Measurements from ENCODE around the gene SEC23A.
"Not testable (repeated sequence)": the region's sequence is repeated elsewhere in the genome, so short reads cannot be mapped to it uniquely, and the experiment has no call there.

SEC23A gene

DNA sequence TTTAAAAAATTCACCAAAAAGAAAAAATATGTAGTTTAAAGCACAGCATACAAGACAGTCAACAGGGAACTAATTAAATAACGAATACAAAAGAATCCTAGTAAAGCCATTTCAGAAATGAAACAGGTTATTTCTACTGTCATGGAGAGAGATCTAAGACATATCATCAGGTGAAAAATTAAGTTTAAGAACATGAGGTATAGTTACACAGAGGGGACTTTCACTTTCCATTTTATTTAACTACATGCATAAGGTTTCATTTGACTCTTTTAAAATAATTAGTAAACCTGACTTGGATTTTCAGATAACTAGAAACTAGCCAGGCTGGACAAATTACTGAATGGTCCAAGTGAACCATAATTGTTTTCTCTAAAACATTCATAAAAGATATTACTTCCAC, 11.3 kb downstream of the SEC23A start:
- no peak for DNase-seq (ENCODE audit: low read depth in 2 of 2)

DNA sequence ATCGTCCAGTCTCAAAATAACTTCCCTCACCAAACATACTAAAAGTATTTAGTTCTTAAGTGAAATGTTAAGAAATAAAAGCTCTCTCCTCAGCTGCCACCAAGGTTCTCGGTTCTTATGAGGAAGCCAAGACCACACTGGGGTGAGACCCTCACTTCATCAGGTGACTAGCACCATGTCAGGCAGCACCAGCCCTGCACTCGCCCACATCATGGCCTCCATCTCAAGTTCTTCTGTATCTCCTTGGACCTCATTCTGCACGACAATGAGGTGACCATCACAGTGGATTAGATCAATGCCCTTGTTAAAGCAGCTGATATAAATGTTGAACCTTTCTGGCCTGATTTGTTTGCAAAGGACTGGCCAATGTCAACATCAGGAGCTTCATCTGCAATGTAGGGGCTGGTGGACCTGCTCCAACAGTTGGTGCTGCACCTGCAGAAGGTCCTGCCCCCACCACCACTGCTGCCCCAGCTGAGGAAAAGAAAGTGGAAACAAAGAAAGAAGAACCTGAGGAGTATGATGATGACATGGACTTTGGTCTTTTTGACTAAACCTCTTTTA, 12.4 kb downstream of the SEC23A start:
- no peak for DNase-seq (ENCODE audit: low read depth in 2 of 2)

DNA sequence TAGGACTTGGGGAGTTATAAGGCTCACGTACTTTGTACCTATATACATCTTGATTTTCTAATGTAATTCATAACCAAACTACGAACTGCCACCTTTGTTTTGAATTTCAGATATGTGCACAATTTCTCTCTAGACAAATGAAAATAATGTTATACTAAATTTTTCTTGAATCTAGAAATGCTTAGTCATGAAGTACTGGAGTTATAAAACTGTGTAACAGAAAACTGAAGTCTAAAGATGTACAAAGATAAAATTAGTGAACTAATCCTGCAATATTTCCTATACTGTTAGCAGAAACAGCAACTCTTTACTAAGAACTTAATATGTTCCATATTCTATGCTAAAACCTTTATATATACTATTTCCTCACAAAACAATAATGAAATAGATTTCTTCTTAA, 15.5 kb downstream of the SEC23A start:
- DNase-seq (ENCODE audit: low read depth in 2 of 2) = no peak

DNA sequence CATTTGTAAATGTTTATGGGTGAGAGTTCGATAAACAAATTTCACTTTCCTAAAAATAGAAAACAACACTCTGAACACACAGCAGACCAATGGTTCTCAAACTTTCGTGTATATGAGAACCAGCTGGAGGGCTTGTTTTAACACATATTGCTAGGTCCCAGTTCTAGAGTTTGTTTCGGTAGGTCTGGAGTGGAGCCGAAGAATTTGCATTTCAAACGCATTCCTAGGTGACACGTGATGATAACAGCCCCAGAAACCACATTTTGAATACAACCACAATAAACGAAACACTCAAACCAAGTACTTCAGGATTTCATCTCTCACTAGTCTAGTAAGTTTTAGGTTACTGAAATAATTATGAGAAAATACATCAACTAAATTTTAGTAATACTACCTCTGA, 17.1 kb downstream of the SEC23A start:
- no peak for DNase-seq (ENCODE audit: low read depth in 2 of 2)

DNA sequence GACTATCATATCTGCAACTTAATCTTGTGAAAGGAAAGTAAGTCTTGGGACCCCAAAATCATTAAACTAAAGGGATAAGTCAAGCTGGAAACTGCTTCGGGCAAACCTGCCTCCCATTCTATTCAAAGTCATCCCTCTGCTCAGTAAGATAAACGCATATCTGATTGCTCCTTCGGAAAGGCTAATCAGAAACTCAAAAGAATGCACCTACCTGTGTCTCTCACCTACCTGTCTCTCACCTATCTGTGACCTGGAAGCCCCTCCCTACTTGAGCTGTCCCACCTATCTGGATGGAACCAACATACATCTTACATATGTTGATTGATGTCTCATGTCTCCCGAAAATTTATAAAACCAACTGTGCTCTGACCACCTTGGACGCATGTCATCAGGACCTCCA, 19.9 kb downstream of the SEC23A start:
- no peak for DNase-seq (ENCODE audit: low read depth in 2 of 2)

DNA sequence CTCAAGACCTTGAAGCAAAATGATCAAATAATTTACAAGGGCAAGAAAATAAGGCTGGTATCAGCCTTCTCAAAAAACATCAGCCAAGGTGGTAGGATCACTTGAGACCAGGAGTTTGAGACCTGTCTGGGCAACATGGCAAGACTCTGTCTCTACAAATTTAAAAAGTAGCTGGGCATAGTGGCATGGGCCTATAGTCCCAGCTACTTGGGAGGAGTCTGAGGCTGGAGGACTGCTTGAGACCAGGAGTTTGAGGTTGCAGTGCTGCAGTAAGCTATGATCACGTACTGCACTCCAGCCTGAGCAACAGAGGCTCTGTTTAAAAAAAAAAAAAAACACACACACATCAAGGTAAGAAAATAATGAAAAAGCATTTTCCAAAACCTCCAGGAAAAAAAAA, 22.1 kb downstream of the SEC23A start:
- DNase-seq (ENCODE audit: low read depth in 2 of 2) = no peak

DNA sequence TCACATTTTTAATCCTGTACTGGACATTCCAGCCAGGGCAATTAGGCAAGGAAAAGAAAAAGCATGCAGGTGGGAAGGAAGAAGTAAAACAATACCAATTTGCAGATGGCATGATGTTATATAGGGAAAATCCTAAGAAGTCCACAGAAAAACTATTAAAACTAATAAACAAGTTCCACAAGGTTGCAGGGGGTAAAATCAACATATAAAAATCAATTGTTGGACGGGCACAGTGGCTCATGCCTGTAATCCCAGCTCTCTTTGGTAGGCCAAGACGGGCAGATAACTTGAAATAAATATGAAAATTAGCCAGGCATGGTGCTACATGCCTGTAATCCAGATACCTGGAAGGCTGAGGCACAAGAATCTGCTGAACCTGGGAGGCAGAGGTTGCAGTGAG, 31.9 kb downstream of the SEC23A start:
- no peak for DNase-seq (ENCODE audit: low read depth in 2 of 2)

DNA sequence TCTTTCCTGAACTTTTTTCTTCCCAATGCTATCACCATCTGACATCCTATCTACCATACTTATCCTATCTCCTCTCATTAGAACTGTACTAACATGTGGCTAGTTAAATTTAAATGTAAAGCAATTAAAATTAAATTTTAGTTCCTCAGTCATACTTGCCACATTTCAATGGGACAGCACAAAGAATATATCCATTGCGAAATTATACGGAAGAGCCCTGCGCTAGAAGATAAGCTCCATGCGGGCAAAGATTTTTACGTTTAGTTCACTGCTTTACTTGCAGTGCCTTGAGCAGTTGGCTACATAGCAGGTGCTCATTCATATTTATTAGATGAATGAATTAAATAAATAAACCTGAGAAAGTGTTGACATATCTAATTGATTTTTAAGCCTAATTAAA, 33.1 kb downstream of the SEC23A start:
- no peak for DNase-seq (ENCODE audit: low read depth in 2 of 2)

DNA sequence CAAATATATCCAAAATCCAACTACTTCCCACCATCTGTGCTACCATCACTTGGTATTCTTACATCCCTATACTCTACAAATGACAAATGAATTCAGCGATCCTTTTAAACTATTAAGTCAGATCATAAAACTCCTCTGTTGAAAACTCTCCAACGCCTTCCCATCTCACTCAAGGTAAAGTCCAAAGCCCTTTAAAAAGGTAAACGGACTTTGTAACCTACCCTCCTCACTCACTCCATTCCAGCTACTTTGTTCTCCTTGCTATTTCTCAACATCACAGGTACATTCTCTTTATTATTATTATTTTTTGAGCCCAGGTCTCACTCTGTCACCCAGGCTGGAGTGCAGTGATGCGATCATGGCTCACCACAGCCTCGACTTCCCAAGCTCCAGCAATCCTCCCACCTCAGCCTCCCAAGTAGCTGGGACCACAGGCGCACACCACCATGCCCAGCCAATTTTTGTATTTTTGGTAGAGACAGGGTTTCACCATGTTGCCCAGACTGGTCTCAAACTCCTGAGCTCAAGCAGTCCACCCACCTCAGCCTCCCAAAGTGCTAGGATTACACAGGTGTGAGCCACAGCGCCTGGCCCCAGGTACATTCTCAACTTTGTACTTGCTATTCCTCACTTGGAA, 33.7 kb downstream of the SEC23A start:
- not testable (repeated sequence) for DNase-seq (ENCODE audit: low read depth in 2 of 2)

DNA sequence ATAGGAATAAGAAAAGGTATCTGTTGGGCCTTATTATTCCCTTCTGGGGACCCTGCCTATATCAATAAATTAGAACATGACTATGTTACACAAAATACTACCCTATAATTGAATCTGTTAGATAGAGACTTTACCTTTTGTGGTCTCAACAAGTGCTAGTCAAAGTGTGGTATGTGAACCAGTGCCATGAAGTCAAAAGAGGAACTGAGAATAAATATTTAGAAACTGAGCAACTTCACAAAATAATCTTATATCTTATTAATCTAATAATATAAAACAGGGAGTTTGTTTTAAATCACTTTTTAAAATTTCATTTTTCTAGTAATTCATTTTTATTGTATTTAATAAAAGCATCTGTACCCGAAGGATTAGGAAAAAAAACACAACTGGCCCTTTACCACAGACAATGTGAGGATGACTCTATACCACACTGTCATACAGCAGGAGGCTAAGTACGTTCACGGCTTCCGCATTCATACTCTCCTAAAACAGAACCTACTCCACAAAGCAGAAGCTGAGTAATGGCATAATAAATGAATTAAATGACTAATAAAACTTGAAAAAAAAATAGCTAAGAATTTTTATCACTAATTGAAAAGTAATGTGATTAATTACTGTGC, 42.1 kb downstream of the SEC23A start:
- DNase-seq (ENCODE audit: low read depth in 2 of 2) = no peak

DNA sequence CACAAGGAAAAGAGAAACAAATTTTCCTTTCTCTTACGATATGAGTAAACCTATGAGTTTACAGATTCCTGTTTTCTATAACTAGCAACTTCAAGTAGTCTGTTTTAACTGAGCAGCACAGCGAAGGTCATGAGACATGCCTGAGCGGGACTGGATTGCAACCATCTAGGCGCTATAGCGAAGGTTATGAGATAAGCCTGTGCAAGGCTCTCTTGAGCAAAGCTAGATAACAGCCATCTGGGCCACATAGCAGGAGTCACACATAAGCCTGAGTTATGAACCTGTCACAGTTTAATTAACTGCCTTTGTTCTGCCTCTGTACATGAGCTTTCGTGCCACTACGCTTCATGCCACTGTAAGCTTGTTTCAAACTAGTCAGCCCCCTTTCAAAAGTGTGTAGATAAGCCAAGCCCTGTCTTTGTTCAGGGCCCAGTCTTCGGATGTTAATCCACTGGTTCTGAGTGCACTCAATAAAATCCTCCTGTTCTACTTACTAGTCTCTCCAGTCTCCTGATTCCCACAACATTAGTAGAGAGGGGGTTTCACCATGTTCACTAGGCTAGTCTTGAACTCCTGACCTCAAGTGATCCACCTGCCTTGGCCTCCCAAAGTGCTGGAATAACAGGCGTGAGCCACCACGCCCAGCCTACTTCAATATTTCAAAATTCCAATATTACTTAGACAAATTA, 47.1 kb downstream of the SEC23A start:
- DNase-seq (ENCODE audit: low read depth in 2 of 2) = no peak

DNA sequence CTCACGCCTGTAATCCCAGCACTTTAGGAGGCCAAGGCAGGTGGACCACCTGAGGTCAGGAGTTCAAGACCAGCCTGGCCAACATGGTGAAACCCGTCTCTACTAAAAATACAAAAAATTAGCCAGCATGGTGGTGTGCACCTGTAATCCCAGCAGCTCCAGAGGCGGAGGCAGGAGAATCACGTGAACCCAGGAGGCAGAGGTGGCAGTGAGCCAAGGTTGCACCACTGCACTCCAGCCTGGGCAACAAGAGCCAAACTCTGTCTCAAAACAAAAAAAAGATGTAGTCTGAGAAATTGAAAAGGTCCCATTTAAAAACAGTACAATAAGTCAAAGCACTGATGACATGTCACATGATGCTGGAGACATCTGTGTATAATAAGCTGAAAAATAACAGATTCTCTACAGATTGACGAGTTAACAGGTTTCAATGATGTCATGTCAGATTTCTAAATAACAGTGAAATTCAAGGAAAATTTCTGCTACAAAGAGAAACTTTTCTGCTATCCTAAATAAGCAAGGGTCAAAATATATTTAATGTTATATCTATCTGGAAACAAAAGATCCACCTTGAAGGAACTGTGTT, 50.1 kb downstream of the SEC23A start:
- not testable (repeated sequence) for DNase-seq (ENCODE audit: low read depth in 2 of 2)

DNA sequence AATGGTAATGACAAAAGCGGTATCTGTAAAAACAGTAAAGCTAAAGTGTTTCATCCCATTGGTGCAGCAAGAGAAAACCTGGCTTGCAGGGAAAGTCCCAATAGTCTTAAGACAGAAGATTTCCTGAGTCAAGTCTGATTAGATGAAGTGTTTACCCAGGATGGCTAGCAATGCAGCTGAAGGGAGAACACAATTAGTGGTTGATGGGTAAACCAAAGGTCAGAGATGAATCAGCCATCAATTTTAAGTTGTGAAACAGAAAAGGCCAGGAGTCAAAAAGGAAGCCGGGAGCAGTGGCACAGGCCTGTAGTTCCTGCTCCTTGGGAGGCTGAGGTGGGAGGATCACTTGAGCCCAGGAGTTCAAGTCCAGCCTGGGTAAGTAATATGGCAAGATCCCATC, 52.6 kb downstream of the SEC23A start:
- no peak for DNase-seq (ENCODE audit: low read depth in 2 of 2)

DNA sequence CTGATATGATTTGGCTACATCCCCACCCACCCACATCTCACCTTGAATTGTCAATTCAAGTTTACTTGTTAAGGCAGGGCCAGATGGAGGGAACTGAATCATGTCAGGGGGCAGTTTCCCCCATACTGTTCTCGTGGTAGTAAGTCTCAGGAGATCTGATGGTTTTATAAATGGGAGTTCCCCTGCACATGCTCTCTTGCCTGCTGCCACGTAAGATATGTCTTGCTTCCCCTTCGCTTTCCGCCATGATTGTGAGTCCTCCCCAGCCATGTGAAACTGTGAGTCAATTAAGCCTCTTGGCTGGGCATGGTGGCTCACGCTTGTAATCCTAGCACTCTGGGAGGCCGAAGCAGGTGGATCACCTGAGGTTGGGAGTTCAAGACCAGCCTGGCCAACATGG, 57.1 kb downstream of the SEC23A start:
- DNase-seq (ENCODE audit: low read depth in 2 of 2) = not testable (repeated sequence)

DNA sequence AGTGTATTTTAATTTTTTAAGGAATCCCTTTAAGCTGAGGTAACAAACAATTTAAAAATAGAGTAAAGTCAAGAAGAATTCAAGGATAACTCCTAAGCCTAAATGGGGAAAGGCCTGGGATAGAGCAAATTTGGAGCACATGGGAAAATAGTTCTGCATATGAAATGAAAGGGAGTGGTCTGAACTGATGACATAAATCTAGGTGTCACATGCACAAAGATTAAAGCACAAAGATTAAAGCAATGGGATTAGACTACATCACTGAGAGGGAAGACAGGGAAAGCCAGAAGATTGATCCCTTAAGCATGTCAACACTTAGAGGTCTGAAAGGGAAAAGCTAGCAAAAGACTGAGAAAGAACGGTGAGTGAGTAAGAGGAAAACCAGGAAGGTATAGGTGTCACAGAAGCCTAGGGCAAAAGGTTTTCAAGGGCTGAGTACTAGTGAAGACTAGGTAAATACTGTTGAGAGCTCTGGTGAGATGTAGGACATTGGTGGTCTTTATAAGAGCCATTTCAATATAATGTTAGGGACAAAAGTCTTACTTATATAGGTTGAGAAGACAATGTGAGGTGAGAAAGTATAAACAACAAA, 59.6 kb downstream of the SEC23A start:
- DNase-seq (ENCODE audit: low read depth in 2 of 2) = no peak

DNA sequence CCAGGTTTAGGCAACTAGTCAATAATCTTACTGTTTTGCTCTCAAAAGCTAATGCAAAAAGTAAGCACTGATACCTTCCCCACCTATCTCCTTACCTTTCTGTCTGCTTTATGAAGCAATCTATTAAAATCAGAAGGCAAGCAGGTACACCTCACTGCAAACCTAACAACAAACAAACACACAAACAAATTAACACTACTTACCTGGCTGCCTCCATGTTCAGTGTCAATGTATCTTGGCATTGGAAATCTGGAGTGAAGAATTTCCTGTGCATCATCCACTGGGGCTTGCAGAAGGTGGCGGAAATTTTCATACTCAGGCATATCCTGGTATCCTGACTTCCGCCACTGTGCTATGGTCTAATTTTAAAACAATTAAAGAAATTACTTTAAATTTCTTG, 62.5 kb downstream of the SEC23A start:
- no peak for DNase-seq (ENCODE audit: low read depth in 2 of 2)

DNA sequence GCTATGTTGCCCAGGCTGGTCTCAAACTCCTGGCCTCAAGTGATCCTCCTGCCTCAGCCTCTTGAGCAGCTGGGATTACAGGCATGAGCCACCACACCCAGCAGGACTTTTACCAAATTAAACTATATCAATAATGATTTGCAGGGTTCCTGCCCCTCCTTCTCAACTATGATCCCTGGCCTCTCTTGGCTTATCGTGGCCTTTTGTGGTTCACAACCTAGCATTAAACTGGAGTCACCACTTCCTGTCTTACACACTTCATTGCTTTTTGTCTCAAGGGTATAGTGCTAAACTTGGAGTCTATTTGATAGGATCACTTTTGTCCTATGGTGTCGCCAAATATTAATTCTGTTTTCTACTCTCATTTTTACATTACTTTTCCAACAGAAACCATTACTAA, 64.5 kb downstream of the SEC23A start:
- DNase-seq (ENCODE audit: low read depth in 2 of 2) = no peak

DNA sequence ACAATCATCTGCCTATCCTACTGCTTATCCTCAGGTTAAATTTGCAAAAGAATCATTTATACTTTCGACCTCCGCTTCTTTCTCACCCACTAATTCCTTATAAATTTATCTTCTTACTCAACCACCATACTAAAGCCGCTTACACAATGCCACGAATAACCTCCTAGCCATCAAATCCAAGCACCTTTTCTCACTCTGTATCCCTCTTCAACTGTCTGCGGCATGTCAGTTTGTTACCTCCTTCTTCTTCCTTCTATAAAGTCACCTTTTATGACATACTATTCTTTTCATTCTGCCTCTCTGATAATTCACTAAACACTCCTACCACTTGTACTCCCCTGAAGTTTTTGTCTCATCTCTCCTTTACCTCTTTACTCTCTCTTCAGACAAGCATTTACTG, 66.3 kb downstream of the SEC23A start:
- DNase-seq (ENCODE audit: low read depth in 2 of 2) = no peak

DNA sequence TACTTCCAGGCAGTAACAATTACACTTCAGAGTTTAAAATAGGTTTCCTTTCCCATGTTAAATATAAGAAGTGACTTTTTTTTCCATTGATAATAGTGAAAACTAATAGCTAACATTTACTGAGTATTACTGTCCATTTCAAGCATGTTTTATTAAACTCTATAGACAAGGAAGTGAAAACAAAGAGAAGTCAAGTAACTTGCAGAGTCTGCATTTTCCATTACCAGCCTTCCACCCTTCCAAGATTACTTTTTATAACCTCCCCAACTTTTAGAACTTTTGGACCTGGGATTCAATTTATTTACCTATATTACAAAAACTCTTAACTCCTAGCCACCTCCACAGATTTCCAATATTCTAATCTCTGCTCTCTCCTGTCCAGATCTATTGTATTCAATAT, 67.7 kb downstream of the SEC23A start:
- no peak for DNase-seq (ENCODE audit: low read depth in 2 of 2)

DNA sequence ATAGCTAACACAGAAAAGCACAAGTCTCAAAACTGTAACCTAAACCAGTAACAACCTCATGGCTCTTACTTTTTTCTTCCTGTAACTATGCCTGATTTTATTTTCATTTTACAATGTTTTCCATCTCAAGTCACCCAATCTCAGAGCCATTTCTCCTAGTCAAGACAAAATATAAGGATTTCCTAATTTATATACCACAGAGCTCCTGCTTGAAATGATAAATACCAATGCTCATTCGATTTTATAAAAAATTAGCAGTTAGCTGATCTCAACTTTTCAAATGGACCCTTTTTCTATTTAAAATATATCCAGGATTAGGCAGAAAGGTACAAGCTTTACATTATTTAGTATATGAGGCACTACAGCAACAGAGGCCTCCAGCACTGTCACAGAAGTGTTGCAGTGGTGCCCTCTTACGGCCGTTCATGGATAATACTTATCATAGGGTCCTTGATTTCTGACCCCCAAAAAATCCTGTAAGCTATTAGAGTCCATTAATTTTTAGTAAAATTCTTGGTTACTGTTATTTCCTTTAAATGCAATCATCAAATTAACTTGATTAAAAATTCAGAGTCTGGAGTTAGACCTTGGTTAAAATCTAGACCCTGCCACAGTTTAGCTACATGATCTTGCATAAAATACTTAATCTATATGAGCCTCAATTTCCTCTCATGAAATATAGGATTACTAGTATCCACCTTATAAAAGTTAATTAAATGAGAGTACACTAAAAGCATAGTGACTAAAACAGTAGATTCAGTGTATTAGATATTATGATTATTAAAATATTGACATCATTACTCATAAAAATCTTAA, 68.3 kb downstream of the SEC23A start:
- DNase-seq (ENCODE audit: low read depth in 2 of 2) = no peak

DNA sequence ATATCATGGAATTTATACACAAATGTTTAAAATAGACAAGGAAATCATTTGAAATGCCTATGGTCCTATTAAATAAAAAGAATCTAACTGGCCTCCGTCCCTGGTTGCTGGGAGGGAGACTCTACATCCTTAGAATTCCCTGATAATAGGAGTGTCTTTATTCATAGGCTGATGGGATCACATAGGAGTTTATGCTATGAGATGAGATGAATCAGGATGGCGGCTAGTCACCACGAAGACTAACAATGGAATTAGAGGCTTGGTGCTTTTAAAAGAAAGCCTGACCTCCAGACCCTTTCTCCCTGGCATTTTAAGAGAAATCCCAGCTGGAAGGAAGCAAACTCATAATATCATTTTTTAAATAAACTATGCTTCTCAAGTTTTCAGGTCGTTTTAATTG, 69.7 kb downstream of the SEC23A start:
- DNase-seq (ENCODE audit: low read depth in 2 of 2) = no peak
